UCSD-AML1 (cell line): Measurements from ENCODE around the gene CCNH.

ENCODE experiments used
- DNase-seq: peaks from one replicate; lab custom pipeline; 2025; ENCODE audit not compliant: unreplicated experiment; lab: John Stamatoyannopoulos, UW

Gene CCNH

GRCh38 chr5:87412630-87413342 lies at the start of gene CCNH:
TSS of gene CCNH (minus strand) at chr5:87412930. CDS start at chr5:87412794, 136 bp downstream.
- DNase-seq = peak; percentile 97

- DNase-seq = no peak
Measured at GRCh38 chr5:87457706-87458105, 45.0 kb upstream of the CCNH start.

DNA sequence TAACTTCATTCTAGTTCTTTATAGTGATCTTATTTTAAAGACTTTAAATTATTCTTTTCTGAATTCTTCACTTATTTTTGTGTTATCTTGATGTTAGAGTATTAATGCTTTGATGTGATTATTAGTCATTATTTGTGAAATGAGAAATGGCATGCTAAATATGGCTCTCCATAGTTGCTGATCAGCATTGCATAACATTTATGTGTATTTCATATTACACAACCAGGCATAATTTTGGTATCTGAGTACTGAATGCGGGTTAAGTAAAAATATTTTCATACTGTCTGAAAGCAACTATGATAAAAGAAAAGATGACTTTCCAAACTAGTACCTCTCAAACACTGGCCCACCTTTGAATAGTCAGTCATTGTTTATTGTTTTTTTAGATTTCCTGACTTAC lies 41.1 kb upstream of the CCNH start:
- DNase-seq = no peak

GRCh38 chr5:87452837-87453236 lies 40.1 kb upstream of the CCNH start:
- no peak for DNase-seq

DNA sequence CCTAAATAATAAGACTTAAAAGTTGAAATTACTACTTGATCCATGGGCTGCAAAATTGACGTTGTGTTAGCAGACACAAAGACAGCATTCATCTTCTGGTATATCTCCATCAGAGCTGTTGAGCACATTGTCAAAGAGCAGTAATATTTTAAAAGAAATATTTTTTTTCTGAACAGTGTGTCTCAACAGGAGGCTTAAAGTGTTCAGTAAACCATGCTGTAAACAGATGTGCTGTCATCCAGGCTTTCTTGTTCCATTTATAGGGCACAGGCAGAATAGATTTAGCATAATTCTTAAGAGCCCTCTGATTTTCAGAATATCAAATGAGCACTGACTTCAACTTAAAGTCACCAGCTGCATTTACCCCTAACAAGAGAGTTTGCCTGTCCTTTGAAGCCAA lies 29.7 kb upstream of the CCNH start:
- no peak for DNase-seq

- no peak for DNase-seq
Measured at GRCh38 chr5:87438231-87438630, 25.5 kb upstream of the CCNH start.

DNA sequence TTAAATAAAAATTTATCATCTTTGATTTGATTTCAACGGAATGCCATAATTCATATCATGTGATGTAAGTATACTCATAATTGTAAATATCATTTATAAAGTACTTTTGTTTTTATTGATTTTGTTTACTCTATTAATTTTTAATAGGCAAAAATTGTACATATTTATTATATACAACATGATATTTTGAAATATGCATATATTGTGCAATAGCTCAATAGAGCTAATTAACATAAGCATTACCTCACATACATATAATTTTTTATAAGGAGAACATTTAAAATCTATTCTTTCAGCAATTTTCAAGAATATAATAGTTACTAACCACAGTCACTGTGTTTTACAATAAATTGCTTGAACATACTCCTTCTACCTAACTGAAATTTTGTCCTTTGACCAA lies 25.0 kb upstream of the CCNH start:
- DNase-seq = no peak

DNA sequence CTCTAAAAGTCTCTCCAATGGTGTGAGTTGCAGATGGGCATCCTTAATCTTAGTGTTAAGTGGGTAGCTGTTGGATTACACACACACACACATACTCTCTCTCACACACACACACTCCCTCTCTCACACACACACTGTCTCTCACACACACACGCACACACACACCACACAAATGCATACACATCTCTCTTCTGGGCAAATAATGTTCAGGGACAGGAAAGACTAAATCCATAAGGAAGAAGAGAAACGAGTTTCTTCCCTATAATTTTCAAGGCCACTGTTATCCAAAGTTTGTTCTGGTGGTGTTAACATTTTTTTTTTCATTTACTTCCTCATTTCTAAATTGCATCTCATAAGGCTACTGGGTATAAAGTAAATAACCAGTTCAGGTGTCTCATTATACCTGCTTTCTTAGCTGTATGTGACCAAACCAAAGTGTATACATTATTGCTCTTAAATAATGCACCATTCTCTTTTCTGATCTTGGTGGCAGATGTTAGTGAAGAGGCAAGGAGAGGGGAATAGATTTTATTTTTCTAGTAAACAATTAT lies 22.5 kb upstream of the CCNH start:
- no peak for DNase-seq

GRCh38 chr5:87434461-87434860 lies 21.7 kb upstream of the CCNH start:
- DNase-seq = no peak

DNA sequence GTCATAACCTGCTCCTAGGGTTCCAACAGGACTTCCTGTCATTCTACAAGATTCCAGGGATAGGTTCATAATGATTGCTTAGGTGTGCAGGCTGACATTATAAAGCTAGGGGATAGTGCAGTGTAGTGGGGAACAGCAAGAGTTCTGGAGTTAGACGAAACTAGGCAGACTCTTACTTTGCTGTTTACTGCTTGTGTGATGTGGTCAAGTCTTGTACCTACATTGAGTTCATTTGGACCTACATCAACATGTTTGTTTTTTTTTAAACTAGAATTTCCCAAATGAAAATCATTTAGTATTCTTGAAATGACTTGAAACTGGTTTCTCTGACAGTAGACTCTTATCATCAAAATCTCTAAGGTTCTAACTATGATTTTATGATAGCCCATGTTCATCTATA lies 21.2 kb upstream of the CCNH start:
- DNase-seq = no peak

GRCh38 chr5:87432460-87432859 lies 19.7 kb upstream of the CCNH start:
- no peak for DNase-seq

DNA sequence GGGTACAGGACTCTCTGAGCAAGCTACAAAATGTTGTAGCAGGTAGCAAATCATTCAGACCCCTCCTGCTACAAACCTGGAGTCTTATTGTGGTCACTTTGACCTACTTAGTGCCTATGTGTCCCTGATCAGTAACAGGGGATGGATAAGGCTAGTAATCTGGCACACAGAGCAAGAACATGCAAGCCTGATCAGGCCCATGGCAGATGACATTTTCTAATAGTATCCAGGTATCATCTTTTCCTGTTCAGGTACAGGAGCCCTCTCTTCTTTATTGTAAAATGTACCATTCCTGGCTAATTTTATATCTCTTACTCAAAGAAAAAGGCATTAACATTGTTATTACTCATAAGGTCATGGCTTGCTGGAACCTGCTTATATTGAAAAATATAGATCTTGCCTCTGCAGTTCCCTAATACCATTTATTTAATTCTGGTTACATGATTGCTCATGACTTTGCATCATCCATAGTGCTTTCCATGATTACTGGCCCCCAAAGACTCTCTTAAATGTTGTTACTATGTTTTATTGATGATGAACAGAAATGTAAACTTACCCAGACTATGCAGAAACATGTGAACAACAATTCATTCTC lies 18.2 kb upstream of the CCNH start:
- no peak for DNase-seq

- no peak for DNase-seq
Measured at GRCh38 chr5:87423755-87424154, 11.0 kb upstream of the CCNH start.

DNA sequence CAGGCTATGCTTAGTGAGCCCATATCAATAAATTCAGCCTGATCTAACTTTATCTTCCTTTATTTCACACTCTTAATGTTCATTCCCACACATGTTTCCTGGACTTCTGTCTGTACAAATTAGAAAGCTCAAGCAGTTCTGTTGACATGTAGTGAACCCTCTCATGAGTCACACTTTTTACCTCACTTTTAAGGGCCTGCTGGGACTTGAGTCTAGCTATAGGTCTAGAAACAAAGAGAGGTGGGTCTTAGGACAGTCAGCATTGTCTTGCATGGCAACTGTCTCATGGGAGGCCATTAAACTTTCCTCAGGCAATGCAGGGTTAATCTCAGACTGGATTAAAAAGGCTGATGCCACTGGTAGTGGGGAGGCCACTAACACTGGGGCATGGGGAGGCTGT lies 8.6 kb upstream of the CCNH start:
- no peak for DNase-seq

- no peak for DNase-seq
Measured at GRCh38 chr5:87418506-87418905, 5.8 kb upstream of the CCNH start.

GRCh38 chr5:87413343-87413645 lies 564 bp upstream of the CCNH start:
- no peak for DNase-seq

- DNase-seq = peak; percentile 61
Measured at GRCh38 chr5:87411973-87412629, 629 bp downstream of the CCNH start.

GRCh38 chr5:87411586-87411972 lies 1.2 kb downstream of the CCNH start:
- no peak for DNase-seq

DNA sequence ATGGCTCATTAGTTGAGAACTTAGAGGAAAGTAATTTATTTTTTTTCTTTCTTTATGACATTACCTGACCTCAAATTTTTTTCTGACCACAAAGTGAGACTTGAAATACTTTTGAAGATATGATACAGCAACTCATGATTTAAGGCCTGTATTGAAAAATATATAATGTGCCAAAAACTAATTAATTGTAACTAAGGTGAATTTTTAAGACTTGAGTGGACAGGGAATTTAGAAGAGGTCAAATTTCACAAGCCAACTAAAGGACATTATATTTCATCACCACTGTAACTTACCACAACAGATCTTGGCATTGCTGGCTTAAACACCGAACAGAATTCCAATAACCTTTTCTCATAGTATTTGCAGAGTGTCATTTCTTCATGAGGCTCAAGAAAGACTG lies 1.8 kb downstream of the CCNH start:
- no peak for DNase-seq

- DNase-seq = no peak
Measured at GRCh38 chr5:87408204-87408603, 4.5 kb downstream of the CCNH start.

- no peak for DNase-seq
Measured at GRCh38 chr5:87405472-87406155, 7.1 kb downstream of the CCNH start.

DNA sequence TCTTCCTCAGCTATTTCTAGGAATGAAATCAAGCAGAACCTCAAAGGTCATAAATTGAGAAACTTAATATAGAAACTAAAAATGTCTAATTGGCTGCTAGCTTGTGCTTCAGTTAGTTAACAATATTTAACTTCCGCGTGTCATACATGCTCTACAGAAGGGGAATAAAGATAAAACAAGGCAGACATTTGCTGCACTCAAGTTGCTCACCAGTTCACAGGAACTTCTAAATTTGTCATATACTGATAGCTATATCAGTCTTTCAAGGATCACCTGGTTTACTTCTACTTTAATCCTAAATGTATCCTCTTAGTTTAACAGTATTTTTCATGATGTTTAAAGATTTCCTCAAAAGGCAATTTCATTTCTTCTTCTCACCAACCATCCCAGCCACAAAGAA lies 8.4 kb downstream of the CCNH start:
- no peak for DNase-seq
